NB4 (cell line): Measurements from ENCODE around the gene SGCA.

Experiments used
- DNase-seq: peaks from one replicate; pipeline ENCODE4 v3.0.0; 2010; ENCODE audit warnings: low read depth
- H3K4me3 ChIP-seq: one replicate; pipeline ENCODE4 v1.5.1; 2011; ENCODE audit warnings: mild to moderate bottlenecking, low read depth, low read length, moderate library complexity
- MYC ChIP-seq: IDR thresholded peaks from 2 replicates; pipeline ENCODE4 v1.6.1; 2011; ENCODE audit warnings: low read depth, low read length
- POLR2A ChIP-seq: IDR thresholded peaks from 2 replicates; pipeline ENCODE4 v1.6.1; 2011; ENCODE audit warnings: mild to moderate bottlenecking; ENCODE audit not compliant: insufficient read length; ENCODE audit errors: extremely low read depth
- TF ChIP-seq, protein P1 (sequence below): IDR thresholded peaks from one replicate; pipeline ENCODE4 v1.5.1; 2012; ENCODE audit warnings: low read depth, low read length
- TF ChIP-seq, protein P2 (sequence below): IDR thresholded peaks from 2 replicates; pipeline ENCODE4 v1.6.1; 2011; ENCODE audit warnings: low read depth, low read length

Gene SGCA

DNA sequence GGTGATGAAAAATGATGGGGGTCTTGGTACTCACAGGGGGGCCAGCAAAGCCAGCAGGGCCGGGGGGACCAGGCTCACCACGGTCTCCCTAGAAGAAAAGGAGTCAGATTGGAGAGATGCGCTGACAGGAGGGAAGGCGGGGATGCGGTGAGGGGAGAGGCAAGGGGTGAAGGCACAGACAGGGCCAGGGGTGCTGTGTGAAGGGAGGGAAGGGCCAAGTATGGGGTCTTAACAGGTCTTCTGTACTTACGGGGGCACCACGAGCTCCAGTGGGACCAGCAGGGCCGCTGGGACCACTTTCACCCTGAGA, 24.4 kb downstream of the SGCA start:
- no peak for DNase-seq
- TF ChIP-seq MYC (no peak), POLR2A (no peak)
- TF ChIP-seq, protein P1, sequence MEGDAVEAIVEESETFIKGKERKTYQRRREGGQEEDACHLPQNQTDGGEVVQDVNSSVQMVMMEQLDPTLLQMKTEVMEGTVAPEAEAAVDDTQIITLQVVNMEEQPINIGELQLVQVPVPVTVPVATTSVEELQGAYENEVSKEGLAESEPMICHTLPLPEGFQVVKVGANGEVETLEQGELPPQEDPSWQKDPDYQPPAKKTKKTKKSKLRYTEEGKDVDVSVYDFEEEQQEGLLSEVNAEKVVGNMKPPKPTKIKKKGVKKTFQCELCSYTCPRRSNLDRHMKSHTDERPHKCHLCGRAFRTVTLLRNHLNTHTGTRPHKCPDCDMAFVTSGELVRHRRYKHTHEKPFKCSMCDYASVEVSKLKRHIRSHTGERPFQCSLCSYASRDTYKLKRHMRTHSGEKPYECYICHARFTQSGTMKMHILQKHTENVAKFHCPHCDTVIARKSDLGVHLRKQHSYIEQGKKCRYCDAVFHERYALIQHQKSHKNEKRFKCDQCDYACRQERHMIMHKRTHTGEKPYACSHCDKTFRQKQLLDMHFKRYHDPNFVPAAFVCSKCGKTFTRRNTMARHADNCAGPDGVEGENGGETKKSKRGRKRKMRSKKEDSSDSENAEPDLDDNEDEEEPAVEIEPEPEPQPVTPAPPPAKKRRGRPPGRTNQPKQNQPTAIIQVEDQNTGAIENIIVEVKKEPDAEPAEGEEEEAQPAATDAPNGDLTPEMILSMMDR: no peak
- TF ChIP-seq, protein P2, sequence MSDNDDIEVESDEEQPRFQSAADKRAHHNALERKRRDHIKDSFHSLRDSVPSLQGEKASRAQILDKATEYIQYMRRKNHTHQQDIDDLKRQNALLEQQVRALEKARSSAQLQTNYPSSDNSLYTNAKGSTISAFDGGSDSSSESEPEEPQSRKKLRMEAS: no peak
- H3K4me3 ChIP-seq: no peak overlapping the region

DNA sequence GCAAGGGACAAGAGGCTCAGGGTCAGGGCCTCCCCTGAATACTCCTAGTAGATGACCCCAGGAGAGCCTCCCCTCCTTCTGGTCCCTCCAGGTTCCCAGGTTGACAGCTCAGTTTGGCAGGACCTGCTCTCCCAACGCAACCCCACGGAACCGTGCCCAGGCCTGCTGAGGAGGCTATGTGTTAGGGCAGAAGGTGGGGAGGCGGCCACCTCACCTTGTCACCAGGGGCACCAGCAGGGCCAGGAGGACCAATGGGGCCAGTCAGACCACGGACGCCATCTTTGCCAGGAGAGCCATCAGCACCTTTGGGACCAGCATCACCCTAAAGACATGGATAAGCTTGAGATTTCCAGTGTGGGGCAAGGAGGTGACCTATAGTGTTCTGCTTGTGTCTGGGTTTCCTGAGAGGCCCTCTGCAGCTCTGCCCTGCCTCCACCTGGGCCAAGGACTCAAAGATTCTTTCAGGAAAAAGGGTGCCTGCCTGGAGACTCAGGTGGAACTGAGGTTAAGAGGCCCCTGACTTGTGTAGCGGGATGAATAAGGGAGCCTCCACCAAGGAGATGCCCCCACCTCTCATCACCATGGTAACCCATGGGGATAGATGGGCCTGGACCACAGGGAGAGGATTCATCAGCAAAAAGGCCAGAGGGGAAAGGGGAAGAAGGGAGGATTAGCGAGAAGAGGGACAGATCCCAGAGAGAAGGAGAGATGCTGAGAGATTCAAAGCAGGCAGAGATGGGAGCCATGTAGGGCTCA, 25.0 kb downstream of the SGCA start:
- no peak for DNase-seq
- TF ChIP-seq, protein P1: no peak
- TF ChIP-seq POLR2A (no peak), MYC (no peak)
- TF ChIP-seq, protein P2: no peak
- H3K4me3 ChIP-seq: no peak overlapping the region

DNA sequence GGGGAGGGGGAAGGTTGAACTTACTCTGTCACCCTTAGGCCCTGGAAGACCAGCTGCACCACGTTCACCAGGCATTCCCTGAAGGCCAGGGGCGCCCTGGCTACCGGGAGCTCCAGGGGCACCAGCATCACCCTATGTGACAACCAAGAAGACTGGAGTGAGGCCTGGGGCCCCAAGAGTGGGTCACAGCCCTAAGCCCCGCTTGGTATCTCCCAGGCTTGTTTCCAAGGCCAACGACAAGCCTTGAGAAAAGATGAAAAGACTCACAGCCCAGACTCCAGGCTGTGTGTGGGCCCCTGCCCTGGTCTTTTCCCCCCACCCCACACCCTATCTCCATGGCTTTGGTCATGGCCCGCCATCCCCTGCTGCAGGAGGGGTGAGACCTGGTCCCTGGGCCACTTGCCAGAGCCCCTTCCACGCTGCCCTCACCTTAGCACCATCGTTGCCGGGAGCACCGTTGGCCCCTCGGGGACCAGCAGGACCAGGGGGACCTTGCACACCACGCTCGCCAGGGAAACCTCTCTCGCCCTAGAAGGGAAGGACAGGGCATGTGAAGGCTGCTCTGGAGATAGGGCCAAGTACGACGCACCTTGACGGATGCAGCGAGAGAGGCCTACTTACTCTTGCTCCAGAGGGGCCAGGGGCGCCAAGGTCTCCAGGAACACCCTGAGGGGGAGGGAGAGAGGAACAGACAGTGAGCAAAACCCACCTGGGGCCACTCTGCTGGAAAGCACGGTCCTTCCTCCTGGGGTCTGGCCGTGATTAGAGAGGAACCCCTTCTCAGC, 25.7 kb downstream of the SGCA start:
- no peak overlapping the region for H3K4me3 ChIP-seq
- no peak for TF ChIP-seq MYC
- no peak for DNase-seq

DNA sequence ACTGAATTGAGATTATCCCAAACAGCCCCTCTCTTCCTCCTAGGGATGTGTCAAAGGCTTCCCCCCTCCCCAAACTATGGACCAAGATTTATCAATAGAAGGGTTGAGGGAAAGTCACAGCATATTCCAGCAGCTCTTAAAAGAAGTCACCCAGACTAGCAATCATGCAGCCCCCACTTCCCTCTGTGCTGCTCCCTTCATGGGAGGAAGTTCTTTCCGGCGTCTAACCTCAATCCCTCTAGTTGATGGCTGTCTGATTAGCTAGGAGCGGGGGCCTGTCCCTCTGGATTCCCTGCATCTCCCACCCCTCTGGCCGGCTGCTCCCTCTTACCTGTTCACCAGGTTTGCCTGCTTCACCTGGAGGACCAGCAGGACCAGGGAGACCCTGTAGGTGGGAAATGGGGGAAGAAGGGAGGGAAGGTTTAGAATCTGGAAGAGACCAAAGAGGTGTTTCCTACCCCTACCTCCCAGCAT, 26.4 kb downstream of the SGCA start:
- H3K4me3 ChIP-seq: no peak overlapping the region
- no peak for DNase-seq
- TF ChIP-seq, protein P2: no peak
- TF ChIP-seq MYC (no peak), POLR2A (no peak)
- TF ChIP-seq, protein P1: no peak

DNA sequence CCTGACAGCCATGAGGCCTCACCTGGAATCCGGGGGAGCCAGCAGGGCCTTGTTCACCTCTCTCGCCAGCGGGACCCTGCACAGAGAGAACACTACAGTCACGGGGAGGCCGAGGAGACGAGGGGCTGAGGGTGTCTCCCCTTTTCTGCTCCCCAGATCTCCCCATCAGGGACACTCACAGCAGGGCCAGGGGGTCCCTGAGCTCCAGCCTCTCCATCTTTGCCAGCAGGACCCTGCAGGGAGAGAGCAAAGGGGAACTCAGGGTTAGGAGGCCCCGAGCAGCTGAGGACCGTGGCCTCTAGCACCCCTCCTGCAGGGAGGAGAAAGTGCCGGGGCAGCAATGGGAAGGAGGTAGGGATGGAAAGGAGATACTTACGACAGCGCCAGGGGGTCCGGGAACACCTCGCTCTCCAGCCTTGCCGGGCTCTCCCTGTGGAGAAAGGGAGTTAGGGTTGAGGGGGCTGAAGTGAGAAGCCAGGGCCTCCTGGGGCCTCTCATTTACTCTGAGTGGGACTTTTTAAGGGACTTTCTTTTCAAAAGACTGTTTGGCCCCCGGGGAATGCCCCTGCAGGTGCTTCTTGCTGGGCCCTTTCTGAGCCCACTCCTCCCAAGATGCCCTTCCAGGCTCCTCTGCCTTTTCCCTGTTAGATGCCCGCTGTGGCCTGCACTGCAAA, 26.9 kb downstream of the SGCA start:
- H3K4me3 ChIP-seq: no peak overlapping the region
- TF ChIP-seq, protein P1: no peak
- TF ChIP-seq POLR2A (no peak), MYC (no peak)
- TF ChIP-seq, protein P2: no peak
- no peak for DNase-seq
